Measurements from ENCODE around the gene RBM47.

DNA sequence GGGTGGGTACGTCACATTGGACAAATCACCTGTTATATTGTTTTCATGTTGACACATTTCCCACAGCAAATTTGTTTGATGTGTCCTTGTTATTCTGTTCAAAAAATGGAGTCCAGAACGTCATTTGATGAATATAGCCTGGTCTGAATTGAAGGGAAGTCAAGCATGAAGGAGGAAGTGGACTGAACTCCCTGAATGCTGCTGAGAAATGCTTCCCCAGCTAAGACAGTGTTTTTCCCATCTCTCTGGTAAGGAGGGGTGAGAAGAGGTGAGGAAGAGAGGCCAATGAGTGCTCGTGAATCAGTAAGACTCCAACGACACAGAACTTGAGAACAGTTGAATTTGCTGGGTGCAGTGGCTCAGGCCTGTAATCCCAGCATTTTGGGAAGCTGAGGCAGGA, 127.4 kb downstream of the RBM47 start:
- TF ChIP-seq POLR2A (IDR thresholded peaks at IDR 0.05; ENCODE audit: low read depth, low read length): no peak
- no peak for TF ChIP-seq TAF1 (IDR thresholded peaks at IDR 0.05; ENCODE audit: low read depth, low read length)
- no peak for TF ChIP-seq POLR2AphosphoS5 (IDR thresholded peaks at IDR 0.05; ENCODE audit: low read depth, low read length)
- no peak for TF ChIP-seq PAX5 (IDR thresholded peaks at IDR 0.05; ENCODE audit: insufficient read depth, low read length, severe bottlenecking)
- 0 out of 2 replicates have a peak, but pooled peaks have one; percentile 40 for TF ChIP-seq SPI1 (IDR thresholded peaks at IDR 0.05; ENCODE audit: low read depth, low read length)
- TF ChIP-seq POU2F2 (IDR thresholded peaks at IDR 0.05; ENCODE audit: low read depth, low read length): no peak
